ENCODE results near the gene PTPRT. TPM values are rescaled to one million over a fixed set of nuclear protein-coding genes. Genes with fewer than 3 reads are reported as not detected.
A peak's percentile ranks its signal among the peaks of the same experiment; 100 is the strongest.

PTPRT gene
- total and polyA plus RNA-seq, 4 donors: 10.7 to 46.1 (median 32.0) TPM

DNA sequence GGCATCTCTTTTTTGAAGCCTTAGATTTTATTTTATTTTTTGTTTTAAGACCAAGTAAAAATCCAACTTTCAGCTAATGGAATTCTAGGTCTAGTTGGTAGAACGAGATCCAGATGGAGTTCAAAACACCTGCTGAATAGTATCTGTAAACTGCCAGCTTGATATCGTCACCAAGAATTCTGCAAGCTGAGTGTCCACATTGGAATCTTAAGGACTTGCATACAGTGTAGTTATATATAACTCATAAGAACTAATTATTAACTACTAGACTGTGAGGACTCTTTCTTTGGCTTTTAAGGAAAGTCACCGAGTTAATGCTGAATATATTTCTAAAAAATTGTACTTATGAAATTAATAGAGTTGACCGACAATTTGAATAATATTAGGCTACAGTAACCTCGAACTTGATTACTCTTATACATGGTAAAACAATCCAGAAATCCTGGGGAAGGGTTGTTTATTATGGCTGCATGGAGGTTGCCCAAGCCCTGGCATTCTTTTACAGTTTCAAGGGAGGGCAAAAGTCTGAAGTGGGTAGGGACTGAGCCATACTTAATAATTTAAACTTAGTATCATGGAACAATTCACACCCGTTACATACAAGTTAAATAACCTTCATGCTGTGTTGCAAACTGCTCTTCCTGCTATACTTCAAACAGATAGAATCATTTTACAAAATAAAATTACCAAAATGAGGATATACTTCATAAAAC, 553.9 kb downstream of the PTPRT start:
- Histone ChIP-seq H3K4me3 (ENCODE audit: low read depth, low read length) (no peak overlapping the region), H3K9me3 (ENCODE audit: control insufficient read depth, insufficient read depth, low read length) (no peaks in the 10 kb centered on the region), H3K27me3 (ENCODE audit: control insufficient read depth, insufficient read depth, low read length) (no peaks in the 10 kb centered on the region), H3K4me1 (ENCODE audit: control insufficient read depth, insufficient read depth, low read length) (no peaks in the 10 kb centered on the region), H3K36me3 (ENCODE audit: control insufficient read depth, insufficient read depth, low read length) (no peaks in the 10 kb centered on the region), H3K27ac (ENCODE audit: low read depth, low read length) (no peak overlapping the region)
- DNase-seq (ENCODE audit: low read depth in 4 of 6, low spot score in 6 of 6): no peak
- WGBS (ENCODE audit: insufficient coverage): no CpG with 5 or more reads among the region's 6 CpGs

DNA sequence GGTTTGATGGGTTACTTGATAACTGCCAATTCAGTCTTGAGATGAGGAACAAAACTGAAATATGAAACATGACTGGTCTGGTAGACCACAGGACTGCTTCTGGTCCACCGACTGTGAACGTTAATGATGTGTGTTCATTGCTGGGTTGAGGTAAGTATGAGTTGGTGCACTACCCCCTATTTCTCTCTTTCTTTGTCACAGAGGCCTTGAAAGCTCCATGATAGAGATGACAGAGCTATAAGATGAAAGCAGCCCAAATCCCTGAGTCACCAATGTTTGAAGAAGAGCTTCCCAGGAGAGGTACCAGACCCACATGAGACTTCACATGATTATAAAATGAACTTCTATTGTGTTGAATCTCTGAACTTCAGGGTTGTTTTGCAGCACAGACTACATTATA, 555.5 kb downstream of the PTPRT start:
- H3K27ac ChIP-seq (ENCODE audit: low read depth, low read length): no peak overlapping the region
- no peak overlapping the region for H3K4me3 ChIP-seq (ENCODE audit: low read depth, low read length)
- DNase-seq (ENCODE audit: low read depth in 4 of 6, low spot score in 6 of 6): no peak
- H3K27me3 ChIP-seq (ENCODE audit: control insufficient read depth, insufficient read depth, low read length): no peaks in the 10 kb centered on the region
- no peaks in the 10 kb centered on the region for H3K36me3 ChIP-seq (ENCODE audit: control insufficient read depth, insufficient read depth, low read length)
- no CpG with 5 or more reads among the region's 2 CpGs for WGBS (ENCODE audit: insufficient coverage)
- no peaks in the 10 kb centered on the region for H3K4me1 ChIP-seq (ENCODE audit: control insufficient read depth, insufficient read depth, low read length)
- H3K9me3 ChIP-seq (ENCODE audit: control insufficient read depth, insufficient read depth, low read length): no peaks in the 10 kb centered on the region

DNA sequence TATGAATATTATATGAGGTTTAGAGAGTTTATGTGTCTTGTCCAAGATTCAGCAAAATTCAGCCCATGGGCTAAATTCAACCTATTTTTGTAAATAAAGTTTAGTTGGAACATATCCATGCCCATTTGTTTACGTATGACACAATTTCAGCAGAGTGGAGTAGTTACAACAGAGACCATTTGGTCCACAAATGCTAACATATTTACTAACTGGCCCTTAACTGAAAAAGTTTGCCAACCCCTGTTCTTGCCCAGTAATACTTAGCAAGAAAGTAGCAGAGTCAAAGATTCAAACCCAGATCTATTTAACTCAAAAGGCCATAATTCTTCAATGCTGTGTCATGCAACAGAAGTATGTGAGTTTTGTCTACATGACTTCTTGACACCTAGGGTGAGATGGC, 561.0 kb downstream of the PTPRT start:
- no peak overlapping the region for H3K4me3 ChIP-seq (ENCODE audit: low read depth, low read length)
- no peak for DNase-seq (ENCODE audit: low read depth in 4 of 6, low spot score in 6 of 6)
- no peaks in the 10 kb centered on the region for H3K9me3 ChIP-seq (ENCODE audit: control insufficient read depth, insufficient read depth, low read length)
- H3K27ac ChIP-seq (ENCODE audit: low read depth, low read length): no peak overlapping the region
- WGBS (ENCODE audit: insufficient coverage): 83% methylated on average over 1 of the region's 1 CpG
- no peaks in the 10 kb centered on the region for H3K4me1 ChIP-seq (ENCODE audit: control insufficient read depth, insufficient read depth, low read length)
- H3K27me3 ChIP-seq (ENCODE audit: control insufficient read depth, insufficient read depth, low read length): no peaks in the 10 kb centered on the region
- no peaks in the 10 kb centered on the region for H3K36me3 ChIP-seq (ENCODE audit: control insufficient read depth, insufficient read depth, low read length)

DNA sequence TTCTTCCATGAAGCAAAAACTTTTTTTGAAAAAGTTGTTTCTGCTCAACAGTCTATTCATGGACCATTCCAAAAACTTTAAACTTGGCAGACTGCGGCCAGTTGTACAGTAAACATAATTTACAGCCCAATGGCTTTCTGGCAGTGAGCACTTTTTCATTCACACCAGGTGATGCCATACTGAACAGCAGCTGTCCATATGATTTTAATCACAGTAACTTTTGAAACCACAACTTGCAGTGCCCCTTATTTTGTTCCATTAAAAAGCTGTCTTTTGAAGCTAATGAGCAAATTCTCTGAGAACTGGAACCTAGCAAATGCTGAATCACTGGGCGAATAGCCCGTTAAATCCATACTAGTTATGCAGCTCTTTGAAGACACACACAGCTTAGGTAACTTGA, 576.6 kb downstream of the PTPRT start:
- H3K27ac ChIP-seq (ENCODE audit: low read depth, low read length): no peak overlapping the region
- no peaks in the 10 kb centered on the region for H3K27me3 ChIP-seq (ENCODE audit: control insufficient read depth, insufficient read depth, low read length)
- H3K36me3 ChIP-seq (ENCODE audit: control insufficient read depth, insufficient read depth, low read length): no peaks in the 10 kb centered on the region
- WGBS (ENCODE audit: insufficient coverage): 41% methylated on average over 1 of the region's 3 CpGs
- H3K9me3 ChIP-seq (ENCODE audit: control insufficient read depth, insufficient read depth, low read length): no peaks in the 10 kb centered on the region
- H3K4me1 ChIP-seq (ENCODE audit: control insufficient read depth, insufficient read depth, low read length): no peaks in the 10 kb centered on the region
- no peak overlapping the region for H3K4me3 ChIP-seq (ENCODE audit: low read depth, low read length)
- peak in 2 of 6 donors; percentile 34 to 59 for DNase-seq (ENCODE audit: low read depth in 4 of 6, low spot score in 6 of 6)

DNA sequence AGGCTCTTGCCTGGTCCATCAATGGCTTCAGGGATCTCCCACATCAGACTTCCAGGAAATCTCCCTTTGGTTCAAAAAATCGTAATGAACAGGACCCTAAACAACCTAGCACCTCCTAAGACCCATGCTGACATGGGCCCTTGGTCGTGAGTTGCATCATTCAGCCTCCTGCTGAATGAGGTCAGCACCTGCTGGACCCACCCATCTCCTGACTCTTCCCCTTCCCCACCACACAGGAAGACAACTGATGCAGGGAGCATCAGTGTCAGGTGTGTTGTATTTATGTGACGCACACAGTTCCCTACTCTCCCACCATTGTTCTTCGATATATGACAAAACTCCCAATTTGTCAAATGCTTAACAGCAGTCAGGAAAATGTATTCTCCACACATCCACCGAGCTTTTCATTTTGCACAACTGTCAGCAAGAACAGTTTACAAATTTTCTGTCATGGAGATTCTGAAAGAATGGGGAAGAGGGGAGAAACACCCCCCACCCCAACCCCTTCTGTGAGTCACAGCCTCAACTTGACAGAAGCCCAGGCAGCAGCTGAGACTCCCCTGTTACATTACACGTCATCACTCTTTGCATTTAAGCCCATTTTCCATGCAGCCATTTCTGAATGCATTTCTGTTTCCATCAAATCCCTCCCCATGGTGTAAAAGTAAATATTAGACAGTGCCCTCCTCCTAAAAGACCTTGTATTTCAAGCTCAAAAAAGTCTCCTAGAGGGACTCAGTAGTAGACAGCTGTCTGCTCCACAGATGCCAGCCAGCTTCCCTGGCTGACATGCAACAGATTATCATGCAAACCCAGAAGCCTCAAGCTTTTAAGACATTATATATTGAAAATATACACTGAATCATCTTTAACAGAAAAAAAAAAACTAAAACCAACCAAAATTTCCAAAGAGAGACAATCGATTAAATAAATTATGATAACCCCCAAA, 577.5 kb downstream of the PTPRT start:
- H3K36me3 ChIP-seq (ENCODE audit: control insufficient read depth, insufficient read depth, low read length): no peaks in the 10 kb centered on the region
- H3K27ac ChIP-seq (ENCODE audit: low read depth, low read length): no peak overlapping the region
- 57% methylated on average over 1 of the region's 7 CpGs for WGBS (ENCODE audit: insufficient coverage)
- H3K9me3 ChIP-seq (ENCODE audit: control insufficient read depth, insufficient read depth, low read length): no peaks in the 10 kb centered on the region
- H3K27me3 ChIP-seq (ENCODE audit: control insufficient read depth, insufficient read depth, low read length): no peaks in the 10 kb centered on the region
- no peak overlapping the region for H3K4me3 ChIP-seq (ENCODE audit: low read depth, low read length)
- DNase-seq (ENCODE audit: low read depth in 4 of 6, low spot score in 6 of 6): peak in 1 of 6 donors; percentile 28
- no peaks in the 10 kb centered on the region for H3K4me1 ChIP-seq (ENCODE audit: control insufficient read depth, insufficient read depth, low read length)

DNA sequence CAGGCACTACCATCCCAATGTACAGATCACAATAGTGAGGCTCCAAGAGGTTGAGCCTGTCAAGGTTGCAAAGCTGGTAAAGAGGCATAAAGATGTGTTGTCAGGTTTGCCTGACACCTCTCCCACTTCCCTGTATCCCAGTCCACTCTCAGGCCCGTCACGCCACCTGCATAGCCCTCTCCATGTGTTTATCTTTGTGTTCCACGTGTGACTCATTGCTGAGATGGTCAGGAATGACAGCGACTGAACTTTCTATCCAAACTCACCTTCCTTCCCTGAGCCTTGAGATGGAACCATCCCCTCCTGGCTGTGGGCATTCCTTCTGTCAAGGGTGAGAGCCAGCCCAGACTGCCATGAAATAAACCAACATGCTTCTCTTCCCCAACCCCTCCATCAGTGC, 578.3 kb downstream of the PTPRT start:
- 86% methylated on average over 4 of the region's 4 CpGs for WGBS (ENCODE audit: insufficient coverage)
- no peak overlapping the region for H3K4me3 ChIP-seq (ENCODE audit: low read depth, low read length)
- no peaks in the 10 kb centered on the region for H3K36me3 ChIP-seq (ENCODE audit: control insufficient read depth, insufficient read depth, low read length)
- H3K27ac ChIP-seq (ENCODE audit: low read depth, low read length): no peak overlapping the region
- no peaks in the 10 kb centered on the region for H3K4me1 ChIP-seq (ENCODE audit: control insufficient read depth, insufficient read depth, low read length)
- no peaks in the 10 kb centered on the region for H3K9me3 ChIP-seq (ENCODE audit: control insufficient read depth, insufficient read depth, low read length)
- H3K27me3 ChIP-seq (ENCODE audit: control insufficient read depth, insufficient read depth, low read length): no peaks in the 10 kb centered on the region
- no peak for DNase-seq (ENCODE audit: low read depth in 4 of 6, low spot score in 6 of 6)

DNA sequence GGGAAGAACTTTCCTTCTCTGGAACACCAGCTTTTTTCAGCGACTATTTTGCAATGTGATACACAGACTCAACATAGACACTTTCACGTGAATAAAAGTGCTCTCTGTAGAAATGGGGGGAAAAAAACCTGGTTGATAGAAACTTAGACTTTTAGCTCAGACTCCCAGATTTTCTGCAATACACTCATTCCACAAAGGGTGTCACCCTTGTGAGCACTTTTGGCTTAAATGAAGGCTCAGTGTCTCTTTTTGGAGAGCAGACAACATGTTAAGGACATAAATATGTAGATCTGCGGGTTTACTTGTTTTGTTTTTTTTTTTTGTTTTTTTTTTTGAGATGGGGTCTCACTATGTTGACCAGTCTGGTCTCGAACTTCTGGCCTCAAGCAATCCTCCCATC, 579.6 kb downstream of the PTPRT start:
- Histone ChIP-seq H3K36me3 (ENCODE audit: control insufficient read depth, insufficient read depth, low read length) (no peaks in the 10 kb centered on the region), H3K27me3 (ENCODE audit: control insufficient read depth, insufficient read depth, low read length) (no peaks in the 10 kb centered on the region), H3K9me3 (ENCODE audit: control insufficient read depth, insufficient read depth, low read length) (no peaks in the 10 kb centered on the region), H3K4me3 (ENCODE audit: low read depth, low read length) (no peak overlapping the region), H3K4me1 (ENCODE audit: control insufficient read depth, insufficient read depth, low read length) (no peaks in the 10 kb centered on the region), H3K27ac (ENCODE audit: low read depth, low read length) (no peak overlapping the region)
- DNase-seq (ENCODE audit: low read depth in 4 of 6, low spot score in 6 of 6): no peak
- WGBS (ENCODE audit: insufficient coverage): no CpG with 5 or more reads among the region's 4 CpGs

DNA sequence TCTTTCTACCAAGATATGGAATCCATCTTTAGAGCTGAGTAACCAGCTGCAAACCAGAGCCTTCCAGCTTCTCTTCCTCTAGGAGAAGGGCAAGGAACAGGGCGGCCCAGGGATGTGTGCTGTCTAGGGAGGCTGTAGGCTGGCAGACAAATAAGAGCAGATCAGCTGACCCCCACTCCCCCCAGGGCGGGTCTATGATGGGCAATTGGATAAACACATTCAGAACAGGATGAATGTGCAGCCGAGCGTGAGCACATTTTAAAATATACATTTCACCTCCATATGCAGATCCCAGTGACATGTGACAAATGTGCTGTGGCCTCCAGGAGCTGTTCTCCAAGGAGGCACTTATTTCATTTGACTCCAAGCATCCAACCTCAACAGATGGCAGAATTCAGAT, 580.1 kb downstream of the PTPRT start:
- Histone ChIP-seq H3K4me3 (ENCODE audit: low read depth, low read length) (no peak overlapping the region), H3K27me3 (ENCODE audit: control insufficient read depth, insufficient read depth, low read length) (no peaks in the 10 kb centered on the region), H3K9me3 (ENCODE audit: control insufficient read depth, insufficient read depth, low read length) (no peaks in the 10 kb centered on the region), H3K36me3 (ENCODE audit: control insufficient read depth, insufficient read depth, low read length) (no peaks in the 10 kb centered on the region), H3K27ac (ENCODE audit: low read depth, low read length) (no peak overlapping the region), H3K4me1 (ENCODE audit: control insufficient read depth, insufficient read depth, low read length) (no peaks in the 10 kb centered on the region)
- no peak for DNase-seq (ENCODE audit: low read depth in 4 of 6, low spot score in 6 of 6)
- 79% methylated on average over 2 of the region's 4 CpGs for WGBS (ENCODE audit: insufficient coverage)

DNA sequence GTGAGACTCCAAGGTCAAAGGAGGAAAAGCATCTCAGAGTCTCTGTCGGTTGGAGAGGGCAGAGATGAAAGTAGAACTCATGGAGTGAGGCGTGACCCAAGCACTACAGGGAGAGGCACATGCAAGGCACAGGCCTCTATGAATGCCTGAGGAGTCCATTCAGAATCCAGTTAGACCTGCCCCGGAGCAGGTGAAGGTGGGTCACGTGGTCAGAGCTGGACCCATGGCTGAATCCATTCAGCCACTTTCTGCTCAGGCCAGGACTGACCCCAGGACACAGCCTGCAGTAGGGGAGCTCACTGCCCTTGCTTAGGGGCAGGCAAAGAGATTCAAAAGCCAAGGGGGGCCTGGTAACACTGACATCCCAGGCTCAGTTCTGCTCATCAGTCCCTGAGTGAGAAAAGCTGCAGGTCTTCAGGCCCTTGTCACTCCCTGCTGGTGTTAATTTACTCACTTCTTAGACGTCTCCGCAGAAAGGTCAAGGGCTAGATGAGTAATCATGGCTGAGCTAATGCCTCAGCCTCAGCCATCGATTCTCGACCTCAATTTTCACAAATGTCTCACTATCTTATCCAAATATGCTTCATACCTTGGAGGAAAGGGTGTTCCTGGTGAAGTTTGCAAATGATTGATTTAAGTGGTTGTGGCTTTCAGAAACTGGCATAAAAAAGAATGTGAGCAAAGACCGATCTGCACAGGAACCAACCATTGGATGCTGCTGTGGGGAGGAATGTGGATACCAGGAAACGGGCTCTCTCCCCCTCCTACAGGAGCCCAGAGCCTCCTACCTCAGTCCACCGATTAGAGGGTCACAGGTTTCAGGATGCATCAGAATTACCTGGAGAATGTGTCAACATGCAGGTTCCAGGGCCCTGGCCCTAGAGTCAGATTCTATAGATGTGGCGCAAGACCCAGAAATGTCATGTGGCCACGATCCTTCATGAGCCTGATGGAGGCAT, 584.4 kb downstream of the PTPRT start:
- 94% methylated on average over 7 of the region's 13 CpGs for WGBS (ENCODE audit: insufficient coverage)
- H3K27ac ChIP-seq (ENCODE audit: low read depth, low read length): no peak overlapping the region
- H3K36me3 ChIP-seq (ENCODE audit: control insufficient read depth, insufficient read depth, low read length): no peaks in the 10 kb centered on the region
- H3K27me3 ChIP-seq (ENCODE audit: control insufficient read depth, insufficient read depth, low read length): no peaks in the 10 kb centered on the region
- DNase-seq (ENCODE audit: low read depth in 4 of 6, low spot score in 6 of 6): peak in 1 of 6 donors; percentile 17
- no peaks in the 10 kb centered on the region for H3K4me1 ChIP-seq (ENCODE audit: control insufficient read depth, insufficient read depth, low read length)
- H3K4me3 ChIP-seq (ENCODE audit: low read depth, low read length): no peak overlapping the region
- no peaks in the 10 kb centered on the region for H3K9me3 ChIP-seq (ENCODE audit: control insufficient read depth, insufficient read depth, low read length)

Data from spinal cord (tissue), 10 donors.